Measurements from ENCODE around the gene CNTNAP2.

DNA sequence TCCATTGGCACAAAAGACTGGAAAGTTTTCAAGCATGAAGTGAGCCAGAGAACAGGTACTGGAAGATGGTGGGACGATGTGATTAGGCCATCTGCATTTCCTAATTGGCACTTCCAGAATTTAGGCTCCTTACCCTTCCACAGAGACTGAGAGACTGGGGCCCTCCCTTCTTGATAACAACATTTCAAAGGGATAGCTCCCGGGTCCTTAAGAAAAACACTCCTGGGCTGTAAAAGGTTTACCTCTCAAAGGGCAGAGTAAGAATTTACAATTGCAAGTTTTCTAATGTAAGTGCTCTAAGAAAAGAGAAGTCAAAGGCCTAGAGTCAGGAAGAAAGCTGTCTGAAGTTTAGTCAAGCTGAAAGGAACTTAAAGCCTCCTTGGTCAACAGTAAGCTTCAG lies 1914.4 kb downstream of the CNTNAP2 start:
- TF ChIP-seq SIN3A (IDR thresholded peaks at IDR 0.05; ENCODE audit: borderline replicate concordance, insufficient read depth, low read depth, low read length) (no peak), POLR2AphosphoS5 (IDR thresholded peaks at IDR 0.05; ENCODE audit: low read depth, low read length) (no peak), TCF7L2 (IDR thresholded peaks at IDR 0.05; ENCODE audit: low read depth, low read length) (no peak)
- TF ChIP-seq, protein P1, sequence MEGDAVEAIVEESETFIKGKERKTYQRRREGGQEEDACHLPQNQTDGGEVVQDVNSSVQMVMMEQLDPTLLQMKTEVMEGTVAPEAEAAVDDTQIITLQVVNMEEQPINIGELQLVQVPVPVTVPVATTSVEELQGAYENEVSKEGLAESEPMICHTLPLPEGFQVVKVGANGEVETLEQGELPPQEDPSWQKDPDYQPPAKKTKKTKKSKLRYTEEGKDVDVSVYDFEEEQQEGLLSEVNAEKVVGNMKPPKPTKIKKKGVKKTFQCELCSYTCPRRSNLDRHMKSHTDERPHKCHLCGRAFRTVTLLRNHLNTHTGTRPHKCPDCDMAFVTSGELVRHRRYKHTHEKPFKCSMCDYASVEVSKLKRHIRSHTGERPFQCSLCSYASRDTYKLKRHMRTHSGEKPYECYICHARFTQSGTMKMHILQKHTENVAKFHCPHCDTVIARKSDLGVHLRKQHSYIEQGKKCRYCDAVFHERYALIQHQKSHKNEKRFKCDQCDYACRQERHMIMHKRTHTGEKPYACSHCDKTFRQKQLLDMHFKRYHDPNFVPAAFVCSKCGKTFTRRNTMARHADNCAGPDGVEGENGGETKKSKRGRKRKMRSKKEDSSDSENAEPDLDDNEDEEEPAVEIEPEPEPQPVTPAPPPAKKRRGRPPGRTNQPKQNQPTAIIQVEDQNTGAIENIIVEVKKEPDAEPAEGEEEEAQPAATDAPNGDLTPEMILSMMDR (IDR thresholded peaks at IDR 0.05): no peak
